Activated T-cell treated with anti-CD3 and anti-CD28 coated beads, Interleukin-2, amount 50 U/mL, for 24 hours (primary cell): ENCODE data around the gene PLXNA3.
"Not testable (repeated sequence)": the region's sequence is repeated elsewhere in the genome, so short reads cannot be mapped to it uniquely, and the experiment has no call there.

Experiments
- DNase-seq: peaks from one replicate; pipeline ENCODE4 v3.0.0-alpha.2; 2020
- H3K27ac Mint-ChIP-seq: 2 replicates; pipeline ENCODE4 v1.8.0; 2020; ENCODE audit warnings: mild to moderate bottlenecking, mixed read lengths
- H3K27me3 Mint-ChIP-seq: 2 replicates; pipeline ENCODE4 v1.8.0; 2020; ENCODE audit warnings: mixed read lengths
- H3K36me3 Mint-ChIP-seq: 2 replicates; pipeline ENCODE4 v1.8.0; 2020; ENCODE audit warnings: low read depth, mixed read lengths
- H3K4me1 Mint-ChIP-seq: 2 replicates; pipeline ENCODE4 v1.8.0; 2020; ENCODE audit warnings: low read depth, mixed read lengths
- H3K4me3 Mint-ChIP-seq: 2 replicates; pipeline ENCODE4 v1.8.0; 2020; ENCODE audit warnings: mild to moderate bottlenecking, moderate library complexity, mixed read lengths
- H3K9me3 Mint-ChIP-seq: 2 replicates; pipeline ENCODE4 v1.8.0; 2020; ENCODE audit warnings: mixed read lengths

Gene PLXNA3

GRCh38 chrX:154487518-154488290 is 29.6 kb downstream of the PLXNA3 start:
- Mint-ChIP-seq H3K4me3 (peak overlapping the region; percentile 77), H3K4me1 (peaks cover 42% of the 10 kb centered on the region), H3K27me3 (peaks cover 8% of the 10 kb centered on the region), H3K9me3 (no peaks in the 10 kb centered on the region), H3K36me3 (peaks cover 55% of the 10 kb centered on the region), H3K27ac (no peak overlapping the region)
- no peak for DNase-seq

- Mint-ChIP-seq H3K9me3 (no peaks in the 10 kb centered on the region), H3K4me1 (peaks cover 38% of the 10 kb centered on the region), H3K4me3 (no peak overlapping the region), H3K36me3 (peaks cover 50% of the 10 kb centered on the region), H3K27me3 (peaks cover 7% of the 10 kb centered on the region), H3K27ac (no peak overlapping the region)
- no peak for DNase-seq
Observed at GRCh38 chrX:154488336-154489075, 30.4 kb downstream of the PLXNA3 start.

- Mint-ChIP-seq H3K9me3 (no peaks in the 10 kb centered on the region), H3K4me3 (peak overlapping the region; percentile 86), H3K27ac (peak overlapping the region; percentile 91), H3K27me3 (peaks cover 4% of the 10 kb centered on the region), H3K4me1 (peaks cover 32% of the 10 kb centered on the region), H3K36me3 (peaks cover 44% of the 10 kb centered on the region)
- no peak for DNase-seq
Observed at GRCh38 chrX:154489182-154489581, 31.1 kb downstream of the PLXNA3 start.

GRCh38 chrX:154490021-154490413 is 31.9 kb downstream of the PLXNA3 start:
- Mint-ChIP-seq H3K4me1 (peaks cover 27% of the 10 kb centered on the region), H3K4me3 (peak overlapping the region; percentile 86), H3K9me3 (no peaks in the 10 kb centered on the region), H3K27ac (peak overlapping the region; percentile 91), H3K27me3 (peaks cover 4% of the 10 kb centered on the region), H3K36me3 (peaks cover 35% of the 10 kb centered on the region)
- DNase-seq = no peak

DNA sequence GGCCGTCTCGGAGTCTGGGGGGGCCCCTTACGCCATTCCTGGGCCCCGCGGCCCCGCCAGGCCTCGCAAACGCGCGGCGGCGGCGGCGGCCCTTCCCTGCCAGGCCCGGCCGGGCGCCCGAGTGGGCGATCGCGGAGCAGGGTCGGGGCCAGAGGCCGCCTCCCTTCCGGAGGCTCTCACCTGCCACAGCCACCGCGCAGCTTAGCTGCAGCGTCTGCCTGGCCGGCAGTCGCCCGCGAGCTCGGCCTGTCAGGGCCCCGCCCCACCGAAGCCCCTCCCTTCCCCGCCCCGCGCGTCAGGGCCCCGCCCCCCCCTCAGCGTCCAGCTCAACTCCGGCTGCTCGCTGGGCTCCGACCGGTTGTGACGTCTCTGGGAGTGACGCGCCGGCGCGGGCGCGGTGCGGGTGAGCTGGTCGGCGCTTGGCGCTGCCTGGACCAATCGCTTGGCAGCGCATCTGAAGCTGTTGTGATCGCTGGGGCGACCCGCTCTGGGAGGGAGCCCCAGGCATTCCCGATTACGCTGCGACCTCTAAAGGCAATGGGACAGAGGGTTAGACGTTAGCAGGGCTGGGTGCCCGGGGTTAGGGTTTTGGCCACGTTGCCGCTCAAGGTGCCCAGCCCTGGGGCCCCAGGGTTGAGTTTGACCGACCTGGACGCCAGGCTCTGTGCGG is 32.5 kb downstream of the PLXNA3 start, which contains the start of gene SLC10A3:
TSS of gene SLC10A3 (minus strand) at position 216 of the 670 bp plus-strand sequence. CDS start 1,689 bp downstream, outside the sequence.
- peaks cover 30% of the 10 kb centered on the region for H3K36me3 Mint-ChIP-seq
- peaks cover 4% of the 10 kb centered on the region for H3K27me3 Mint-ChIP-seq
- peak within 1 kb of the TSS; percentile 92 for H3K27ac Mint-ChIP-seq
- H3K9me3 Mint-ChIP-seq = no peaks in the 10 kb centered on the region
- DNase-seq = peak; percentile 89
- H3K4me1 Mint-ChIP-seq = peaks cover 25% of the 10 kb centered on the region
- H3K4me3 Mint-ChIP-seq = peak within 1 kb of the TSS; percentile 87

GRCh38 chrX:154494715-154495114 is 36.6 kb downstream of the PLXNA3 start:
- H3K27me3 Mint-ChIP-seq = peaks cover 9% of the 10 kb centered on the region
- peaks cover 4% of the 10 kb centered on the region for H3K36me3 Mint-ChIP-seq
- H3K27ac Mint-ChIP-seq = no peak overlapping the region
- H3K4me3 Mint-ChIP-seq = no peak overlapping the region
- H3K9me3 Mint-ChIP-seq = no peaks in the 10 kb centered on the region
- H3K4me1 Mint-ChIP-seq = peaks cover 4% of the 10 kb centered on the region
- no peak for DNase-seq

DNA sequence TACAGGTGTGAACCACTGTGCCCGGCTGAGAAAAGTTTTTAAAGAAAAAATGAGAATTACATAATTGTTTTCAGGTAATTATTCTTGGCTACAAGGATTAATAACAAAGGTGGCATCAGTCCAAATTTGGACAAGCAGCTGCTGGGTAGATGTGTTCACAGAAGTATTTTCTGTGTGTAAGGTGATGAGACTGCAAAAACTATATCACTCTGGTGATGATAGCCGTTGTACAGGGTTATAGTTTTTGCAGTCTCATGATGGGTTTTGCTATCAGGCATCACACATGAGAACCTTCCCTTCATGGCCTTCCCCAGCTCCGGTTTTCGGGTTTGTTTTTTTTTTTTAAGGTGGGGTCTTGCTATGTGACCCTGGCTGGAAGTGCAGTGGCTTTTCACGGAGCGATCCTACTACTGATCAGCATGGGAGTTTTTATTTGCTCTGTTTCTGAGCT is 37.4 kb downstream of the PLXNA3 start:
- Mint-ChIP-seq H3K4me1 (peaks cover 3% of the 10 kb centered on the region), H3K27ac (no peak overlapping the region), H3K4me3 (no peak overlapping the region), H3K36me3 (no peaks in the 10 kb centered on the region), H3K27me3 (peaks cover 9% of the 10 kb centered on the region), H3K9me3 (no peaks in the 10 kb centered on the region)
- no peak for DNase-seq

DNA sequence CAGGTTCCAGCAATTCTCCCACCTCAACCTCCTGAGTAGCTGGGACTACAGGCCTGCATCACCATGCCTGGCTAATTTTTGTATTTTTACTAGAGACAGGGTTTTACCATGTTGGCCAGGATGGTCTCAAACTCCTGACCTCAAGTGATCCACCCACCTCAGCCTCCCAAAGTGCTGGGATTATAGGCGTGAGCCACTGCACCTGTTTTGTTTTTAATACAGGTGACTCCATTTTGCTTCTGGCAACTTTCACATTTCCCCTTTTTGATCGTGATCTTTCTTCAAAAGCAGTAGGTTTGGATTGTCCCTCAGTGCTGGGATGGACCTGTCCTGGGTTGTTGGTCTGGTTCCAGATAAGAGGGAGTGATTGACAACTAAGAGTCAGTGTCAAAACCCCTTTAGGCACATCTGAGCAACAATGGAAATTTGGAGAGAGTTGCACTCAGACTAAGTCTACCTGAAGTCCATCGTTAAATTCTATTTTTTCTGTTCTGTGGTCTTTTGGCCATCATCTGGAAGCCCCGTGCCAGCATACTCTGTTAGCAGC is 38.6 kb downstream of the PLXNA3 start:
- H3K36me3 Mint-ChIP-seq, H3K4me3 Mint-ChIP-seq, DNase-seq, H3K9me3 Mint-ChIP-seq, H3K27ac Mint-ChIP-seq, H3K4me1 Mint-ChIP-seq, H3K27me3 Mint-ChIP-seq: not testable (repeated sequence)

DNA sequence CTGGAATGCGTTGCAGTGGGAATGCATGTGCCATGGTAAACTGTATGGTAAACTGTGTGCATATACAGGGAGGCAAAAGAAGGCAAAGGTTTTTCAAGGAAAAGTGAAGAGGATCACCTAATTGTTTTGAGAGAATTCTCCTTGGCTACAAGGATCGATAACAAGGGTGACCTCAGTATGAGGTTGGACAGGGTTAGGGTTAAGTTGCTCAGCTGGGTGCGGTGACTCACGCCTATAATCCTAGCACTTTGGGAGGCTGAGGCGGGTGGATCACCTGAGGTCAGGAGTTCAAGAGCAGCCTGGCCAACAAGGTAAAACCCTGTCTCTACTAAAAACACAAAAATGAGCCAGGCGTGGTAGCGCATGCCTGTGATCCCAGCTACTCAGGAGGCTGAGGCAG is 43.3 kb downstream of the PLXNA3 start:
- H3K27me3 Mint-ChIP-seq, H3K4me3 Mint-ChIP-seq, H3K9me3 Mint-ChIP-seq, H3K4me1 Mint-ChIP-seq, DNase-seq, H3K27ac Mint-ChIP-seq: not testable (repeated sequence)
- H3K36me3 Mint-ChIP-seq = peaks cover 15% of the 10 kb centered on the region

DNA sequence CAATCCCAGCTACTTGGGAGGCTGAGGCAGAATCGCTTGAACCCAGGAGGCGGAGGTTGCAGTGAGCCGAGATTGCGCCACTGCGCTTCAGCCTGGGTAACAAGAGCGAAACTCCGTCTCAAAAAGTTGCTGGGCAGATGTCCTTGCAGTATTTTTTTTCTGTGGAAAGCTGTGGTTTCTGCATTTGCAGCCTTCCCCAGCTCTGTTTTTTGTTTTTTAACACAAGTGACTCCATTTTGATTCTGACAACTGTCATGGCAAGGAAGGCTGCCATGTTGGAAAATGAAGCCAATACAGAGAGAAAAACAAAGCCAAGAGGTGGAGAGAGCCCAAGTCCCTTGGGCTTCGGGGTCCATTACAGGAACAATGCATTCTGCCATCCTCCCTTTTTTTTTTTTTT is 44.0 kb downstream of the PLXNA3 start:
- Mint-ChIP-seq H3K36me3 (peaks cover 16% of the 10 kb centered on the region), H3K27ac (no peak overlapping the region), H3K4me1 (no peaks in the 10 kb centered on the region), H3K9me3 (no peaks in the 10 kb centered on the region), H3K4me3 (no peak overlapping the region), H3K27me3 (peaks cover 6% of the 10 kb centered on the region)
- no peak for DNase-seq

- Mint-ChIP-seq H3K4me1 (no peaks in the 10 kb centered on the region), H3K36me3 (peaks cover 16% of the 10 kb centered on the region), H3K27me3 (peaks cover 6% of the 10 kb centered on the region), H3K4me3 (no peak overlapping the region), H3K27ac (no peak overlapping the region), H3K9me3 (no peaks in the 10 kb centered on the region)
- no peak for DNase-seq
Observed at GRCh38 chrX:154502989-154503388, 44.9 kb downstream of the PLXNA3 start.

- Mint-ChIP-seq H3K4me3 (no peak overlapping the region), H3K9me3 (no peaks in the 10 kb centered on the region), H3K27ac (no peak overlapping the region), H3K27me3 (peaks cover 22% of the 10 kb centered on the region), H3K36me3 (peaks cover 36% of the 10 kb centered on the region), H3K4me1 (no peaks in the 10 kb centered on the region)
- DNase-seq = no peak
Observed at GRCh38 chrX:154505734-154506133, 47.7 kb downstream of the PLXNA3 start.

DNA sequence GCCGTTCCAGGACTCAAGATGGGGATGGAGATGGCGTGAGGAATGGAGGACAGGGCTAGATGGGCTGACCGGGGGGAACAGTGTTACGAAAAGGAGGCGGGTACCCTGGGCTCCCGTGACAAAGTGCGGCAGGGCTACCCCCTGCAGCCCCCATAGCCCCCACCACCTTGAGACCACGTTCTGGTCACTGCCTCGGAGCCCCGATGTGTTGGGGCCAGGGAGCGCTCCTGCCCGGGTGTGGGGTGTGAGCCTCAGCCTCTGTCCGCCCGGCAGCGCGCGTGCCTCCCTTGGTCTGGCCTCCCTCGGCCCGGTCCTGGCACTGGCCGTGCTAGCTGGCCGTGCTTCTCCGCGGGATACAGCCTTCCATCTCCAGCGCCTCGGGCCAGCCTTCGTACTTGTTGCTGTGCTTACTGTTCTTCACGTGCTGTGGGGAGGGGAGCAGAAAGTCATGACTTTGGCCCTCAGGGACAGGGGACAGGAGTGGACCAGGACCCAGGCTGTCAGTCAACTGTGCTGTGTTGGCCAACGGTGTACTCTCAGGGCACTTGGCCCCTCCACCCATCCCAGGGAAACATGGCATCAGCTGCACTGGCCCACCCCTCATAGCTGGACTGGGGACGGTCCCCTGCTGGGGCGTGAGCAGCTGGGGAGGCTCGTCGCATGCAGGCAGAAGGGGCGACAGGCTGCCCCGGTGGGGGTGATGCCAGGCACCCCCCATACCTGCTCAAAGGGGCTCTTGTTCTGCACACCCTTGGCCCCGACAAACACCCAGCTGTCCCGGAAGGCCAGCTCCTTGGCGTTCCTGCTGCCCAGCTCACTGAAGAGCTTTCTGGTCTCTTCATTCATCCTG is 48.6 kb downstream of the PLXNA3 start:
- H3K27ac Mint-ChIP-seq = no peak overlapping the region
- H3K36me3 Mint-ChIP-seq = peaks cover 44% of the 10 kb centered on the region
- H3K27me3 Mint-ChIP-seq = peaks cover 27% of the 10 kb centered on the region
- no peak for DNase-seq
- H3K4me1 Mint-ChIP-seq = peaks cover 7% of the 10 kb centered on the region
- H3K9me3 Mint-ChIP-seq = no peaks in the 10 kb centered on the region
- no peak overlapping the region for H3K4me3 Mint-ChIP-seq
